HCT116 (cell line): ENCODE measurements around the gene GUCY2D. TPM values are rescaled to one million over a fixed set of nuclear protein-coding genes. Genes with fewer than 3 reads are reported as not detected.

ENCODE experiments used
- ATAC-seq: fragments of 200-7000 bp; cut with Tn5 transposase; 2 replicates; pipeline ENCODE4 v1.9.1; 2020; ENCODE audit warnings: mild to moderate bottlenecking, moderate library complexity
- BruUV-seq: library from RNA; stranded (reverse); fragments of 400-500 nt; replicated peaks from 2 replicates; lab custom pipeline; 2021; lab: Mats Ljungman, UMichigan
- CTCF ChIA-PET: fragments of 300-600 bp; sonication (Branson Sonifier 250); formaldehyde crosslinking; loops from one replicate; lab custom pipeline; 2021; ENCODE audit warnings: antibody characterized with exemption; lab: Charles Lee
- POLR2A ChIA-PET: fragments of 300-600, 350-600 bp; sonication (Branson Sonifier 250); formaldehyde crosslinking; loops from one replicate; lab custom pipeline; 2021; ENCODE audit warnings: antibody characterized with exemption; lab: Charles Lee
- RAD21 ChIA-PET, 2 experiments: fragments of 300-600 bp; sonication (Branson Sonifier 250); formaldehyde crosslinking; loops; one replicate each; lab custom pipeline; 2023; ENCODE audit warnings: low total read pairs in 2 of 2; ENCODE audit not compliant: uncharacterized antibody in 2 of 2, unreplicated experiment in 2 of 2, low non-redundant PET in 1 of 2; lab: Charles Lee
- DNase-seq: peaks from one replicate; pipeline ENCODE4 v3.0.0-alpha.2; 2010; ENCODE audit warnings: low read depth, low spot score
- H2AFZ ChIP-seq: fragments of 200-600 bp; shearing (Covaris generic), sonication (generic); 2 replicates; pipeline ENCODE4 v1.6.1; 2017; ENCODE audit warnings: low read depth, mixed run types, mixed read lengths, antibody characterized with exemption, low read length; ENCODE audit not compliant: poor library complexity, severe bottlenecking
- H3K27ac ChIP-seq: 2 replicates; pipeline ENCODE4 v1.5.1; 2012; ENCODE audit warnings: low read depth, low read length
- H3K27me3 ChIP-seq: fragments of 200-600 bp; sonication (generic); 2 replicates; pipeline ENCODE4 v1.6.1; 2016; ENCODE audit warnings: mixed run types, low read length, mixed read lengths; ENCODE audit not compliant: insufficient read depth
- H3K36me3 ChIP-seq, 2 experiments: fragments of 200-500 bp in 1 of 2; fragments of 200-600 bp in 1 of 2; sonication (Bioruptor generic) in 1 of 2; sonication (generic) in 1 of 2; 2 replicates each; pipeline versions ENCODE4 v1.5.1 to v1.6.1; 2014 to 2016; ENCODE audit warnings: low read length in 2 of 2, inconsistent platforms in 1 of 2, mixed read lengths in 1 of 2, mixed run types in 1 of 2; ENCODE audit not compliant: insufficient read depth in 2 of 2, control insufficient read depth in 1 of 2
- H3K4me1 ChIP-seq, 2 experiments: fragments of 200-600 bp in 1 of 2; sonication (generic) in 1 of 2; 2 replicates each; pipeline versions ENCODE4 v1.5.1 to v1.6.1; 2012 to 2017; ENCODE audit warnings: low read length in 2 of 2, inconsistent platforms in 1 of 2, mild to moderate bottlenecking in 1 of 2, mixed read lengths in 1 of 2, mixed run types in 1 of 2, moderate library complexity in 1 of 2; ENCODE audit not compliant: insufficient read depth in 2 of 2, control insufficient read depth in 1 of 2
- H3K4me2 ChIP-seq: fragments of 200-600 bp; sonication (generic); 2 replicates; pipeline ENCODE4 v1.6.1; 2017; ENCODE audit warnings: mixed run types, low read length, mixed read lengths
- H3K4me3 ChIP-seq, 2 experiments: fragments of 200-600 bp in 1 of 2; sonication (generic) in 1 of 2; replicated peaks in 1 of 2; 2 replicates each; pipeline ENCODE4 v1.5.1; 2011 to 2016; ENCODE audit warnings: low read length in 2 of 2, control low read depth in 1 of 2, low read depth in 1 of 2, mild to moderate bottlenecking in 1 of 2, mixed read lengths in 1 of 2, mixed run types in 1 of 2
- H3K79me2 ChIP-seq: fragments of 200-600 bp; sonication (generic); 2 replicates; pipeline ENCODE4 v1.6.1; 2017; ENCODE audit warnings: mild to moderate bottlenecking, mixed run types, low read length, moderate library complexity, mixed read lengths; ENCODE audit not compliant: insufficient read depth
- H3K9ac ChIP-seq: fragments of 200-600 bp; sonication (generic); 2 replicates; pipeline ENCODE4 v1.6.1; 2016; ENCODE audit warnings: low read length, mixed read lengths
- H3K9me2 ChIP-seq: fragments of 200-600 bp; sonication (generic), shearing (Covaris generic); 2 replicates; pipeline ENCODE4 v1.6.1; 2017; ENCODE audit warnings: mixed run types, mild to moderate bottlenecking, moderate library complexity; ENCODE audit not compliant: insufficient read depth
- H3K9me3 ChIP-seq, 2 experiments: fragments of 200-500 bp in 1 of 2; fragments of 200-600 bp in 1 of 2; sonication (Bioruptor generic) in 1 of 2; sonication (generic) in 1 of 2; 2 replicates each; pipeline ENCODE4 v1.6.1; 2014 to 2017; ENCODE audit warnings: low read length in 2 of 2, mixed read lengths in 2 of 2, inconsistent platforms in 1 of 2, low read depth in 1 of 2, mild to moderate bottlenecking in 1 of 2, mixed run types in 1 of 2, moderate library complexity in 1 of 2; ENCODE audit not compliant: control insufficient read depth in 1 of 2, insufficient read depth in 1 of 2
- H4K20me1 ChIP-seq: fragments of 200-600 bp; sonication (generic), shearing (Covaris generic); 2 replicates; pipeline ENCODE4 v1.6.1; 2017; ENCODE audit warnings: mixed run types, mild to moderate bottlenecking, moderate library complexity; ENCODE audit not compliant: insufficient read depth
- CBX3 ChIP-seq: IDR thresholded peaks from 2 replicates; pipeline ENCODE4 v1.6.1; 2012; ENCODE audit warnings: low read depth
- CEBPB ChIP-seq: IDR thresholded peaks from 2 replicates; pipeline ENCODE4 v1.6.1; 2012; ENCODE audit warnings: low read depth
- EZH2 ChIP-seq: fragments of 200-600 bp; sonication (generic); IDR thresholded peaks from 2 replicates; pipeline ENCODE4 v1.6.1; 2017; ENCODE audit warnings: antibody characterized with exemption, mixed run types
- POLR2AphosphoS5 ChIP-seq: IDR thresholded peaks from 2 replicates; pipeline ENCODE4 v1.6.1; 2011; ENCODE audit warnings: mild to moderate bottlenecking, low read depth, low read length, moderate library complexity
- SIN3A ChIP-seq: IDR thresholded peaks from 2 replicates; pipeline ENCODE4 v1.6.1; 2012; ENCODE audit warnings: low read depth
- ZFX ChIP-seq: fragments of 450-650 bp; IDR thresholded peaks from 2 replicates; pipeline ENCODE4 v1.6.1; 2017
- ZNF274 ChIP-seq: fragments of 200-500 bp; sonication (Bioruptor generic); IDR thresholded peaks from 2 replicates; pipeline ENCODE4 v1.6.1; 2014; ENCODE audit warnings: mild to moderate bottlenecking, low read depth, low read length, inconsistent platforms
- intact Hi-C: fragments of 100-400 bp; cut with micrococcal nuclease; formaldehyde crosslinking; loops from 2 replicates; pipeline ENCODE4 v1.10.0; 2022
- total RNA-seq: library from RNA; stranded (reverse); gene quantifications from one replicate; pipeline ENCODE4 v1.2.1, GENCODE V29; 2021; ENCODE audit not compliant: unreplicated experiment
- TF ChIP-seq, protein P1 (sequence below), 3 experiments: fragments of 200-600 bp in 1 of 3; sonication (generic) in 1 of 3; IDR thresholded peaks in 2 of 3; conservative IDR thresholded peaks in 1 of 3; 2 replicates each; pipeline ENCODE4 v1.5.1; 2012 to 2017; ENCODE audit warnings: low read depth in 2 of 3, low read length in 2 of 3, antibody characterized with exemption in 1 of 3, borderline replicate concordance in 1 of 3, control low read depth in 1 of 3, mild to moderate bottlenecking in 1 of 3, mixed read lengths in 1 of 3, mixed run types in 1 of 3, moderate library complexity in 1 of 3; ENCODE audit not compliant: insufficient read depth in 1 of 3
- TF ChIP-seq, protein P2 (sequence below): IDR thresholded peaks from 2 replicates; pipeline ENCODE4 v1.6.1; 2012

The GUCY2D gene
- total RNA-seq, 1 experiment from 2014 or later = 1.4 TPM

DNA sequence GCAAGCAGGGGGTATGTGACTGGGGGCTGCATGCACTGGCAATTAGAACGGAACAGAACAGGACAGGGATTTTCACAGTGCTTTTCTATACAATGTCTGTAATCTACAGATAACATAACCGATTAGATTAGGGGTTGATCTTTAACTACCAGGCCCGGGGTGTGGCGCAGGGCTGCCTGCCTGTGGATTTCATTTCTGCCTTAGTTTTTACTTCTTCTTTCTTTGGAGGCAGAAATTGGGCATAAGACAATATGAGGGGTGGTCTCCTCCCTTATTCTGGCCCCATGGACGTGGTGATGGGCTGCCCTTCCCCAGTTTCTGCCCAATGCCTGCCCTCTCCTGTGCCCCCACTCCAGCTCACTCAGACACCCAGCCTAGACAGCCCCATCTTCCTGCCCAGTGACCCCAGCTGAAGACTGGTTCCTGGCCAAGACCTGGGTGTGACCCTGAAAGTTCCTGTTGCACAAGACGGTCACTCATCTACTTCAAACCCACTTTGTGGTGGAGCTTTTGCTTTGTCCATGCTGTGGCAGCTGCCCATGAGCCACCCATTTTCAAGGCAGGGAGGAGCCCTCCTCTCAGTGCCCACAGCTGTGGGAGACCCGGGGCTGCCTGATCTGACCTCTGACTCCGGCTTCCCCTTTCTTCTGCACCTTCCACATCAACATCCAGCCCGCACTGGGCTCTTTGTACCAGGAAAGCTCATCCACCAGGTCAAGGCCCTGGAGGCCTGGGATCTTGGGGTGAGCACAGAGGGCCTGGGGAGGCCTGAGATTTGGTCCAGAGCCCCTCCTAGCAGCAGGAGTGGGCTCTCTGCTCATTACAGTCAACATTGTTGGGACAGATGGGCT lies 66.5 kb downstream of the GUCY2D start (continued):
- TF ChIP-seq, protein P1, sequence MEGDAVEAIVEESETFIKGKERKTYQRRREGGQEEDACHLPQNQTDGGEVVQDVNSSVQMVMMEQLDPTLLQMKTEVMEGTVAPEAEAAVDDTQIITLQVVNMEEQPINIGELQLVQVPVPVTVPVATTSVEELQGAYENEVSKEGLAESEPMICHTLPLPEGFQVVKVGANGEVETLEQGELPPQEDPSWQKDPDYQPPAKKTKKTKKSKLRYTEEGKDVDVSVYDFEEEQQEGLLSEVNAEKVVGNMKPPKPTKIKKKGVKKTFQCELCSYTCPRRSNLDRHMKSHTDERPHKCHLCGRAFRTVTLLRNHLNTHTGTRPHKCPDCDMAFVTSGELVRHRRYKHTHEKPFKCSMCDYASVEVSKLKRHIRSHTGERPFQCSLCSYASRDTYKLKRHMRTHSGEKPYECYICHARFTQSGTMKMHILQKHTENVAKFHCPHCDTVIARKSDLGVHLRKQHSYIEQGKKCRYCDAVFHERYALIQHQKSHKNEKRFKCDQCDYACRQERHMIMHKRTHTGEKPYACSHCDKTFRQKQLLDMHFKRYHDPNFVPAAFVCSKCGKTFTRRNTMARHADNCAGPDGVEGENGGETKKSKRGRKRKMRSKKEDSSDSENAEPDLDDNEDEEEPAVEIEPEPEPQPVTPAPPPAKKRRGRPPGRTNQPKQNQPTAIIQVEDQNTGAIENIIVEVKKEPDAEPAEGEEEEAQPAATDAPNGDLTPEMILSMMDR (IDR thresholded peaks at IDR 0.05 in 2 of 3, conservative IDR thresholded peaks at IDR 0.05 in 1 of 3; ENCODE audit: borderline replicate concordance in 1 of 3, insufficient read depth in 1 of 3, low read depth in 2 of 3, low read length in 2 of 3) = no peak
- TF ChIP-seq POLR2AphosphoS5 = no peak
- TF ChIP-seq, protein P2, sequence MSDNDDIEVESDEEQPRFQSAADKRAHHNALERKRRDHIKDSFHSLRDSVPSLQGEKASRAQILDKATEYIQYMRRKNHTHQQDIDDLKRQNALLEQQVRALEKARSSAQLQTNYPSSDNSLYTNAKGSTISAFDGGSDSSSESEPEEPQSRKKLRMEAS = no peak
- TF ChIP-seq EZH2 = no peak
- no peak for TF ChIP-seq SIN3A
- no peak for TF ChIP-seq CEBPB
- no peak for TF ChIP-seq CBX3

DNA sequence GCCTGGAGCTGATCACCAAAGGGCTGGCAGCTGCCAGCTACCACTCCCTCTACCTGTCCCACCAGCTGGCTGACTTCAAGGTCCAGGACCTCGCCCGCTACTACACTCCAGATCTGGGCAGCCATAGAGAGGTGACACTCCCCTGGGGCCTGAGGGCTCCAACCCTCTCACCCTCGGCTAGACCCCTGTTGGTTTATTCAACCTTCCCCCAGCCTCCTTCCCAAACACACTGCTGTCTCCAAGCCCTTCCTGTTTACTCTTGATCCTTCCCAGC lies 67.1 kb downstream of the GUCY2D start:
- Histone ChIP-seq H3K9me2 (no peaks in the 10 kb centered on the region), H3K27me3 (peaks cover 4% of the 10 kb centered on the region; the same call in 1 of the 2 replicates), H3K79me2 (no peaks in the 10 kb centered on the region), H3K9ac (no peak overlapping the region), H3K4me2 (no peak overlapping the region), H3K27ac (no peak overlapping the region), H3K36me3 (no peaks in the 10 kb centered on the region), H2AFZ (no peak overlapping the region), H4K20me1 (no peaks in the 10 kb centered on the region), H3K9me3 (no peaks in the 10 kb centered on the region), H3K4me3 (no peak overlapping the region), H3K4me1 (peaks cover 0 to 14% of the 10 kb centered on the region in 2 experiments; a peak in 1 of 4 replicates)
- ChIA-PET RAD21 (interaction anchor here in 1 of 2 experiments (1.5 kb wide), 1 partner anchor 10 kb away, joined by 4 read pairs; no protein-coding TSS in a partner anchor), CTCF (interaction anchor here (1.1 to 2.0 kb wide), 4 partner anchors 9 to 24 kb away, joined by 3 to 12 read pairs (median 6); no protein-coding TSS in a partner anchor), POLR2A (no interaction called here)
- DNase-seq (no peak), ATAC-seq (no peak)
- no peak for TF ChIP-seq ZNF274
- TF ChIP-seq CEBPB = no peak
- TF ChIP-seq, protein P1 (IDR thresholded peaks at IDR 0.05 in 2 of 3, conservative IDR thresholded peaks at IDR 0.05 in 1 of 3; ENCODE audit: borderline replicate concordance in 1 of 3, insufficient read depth in 1 of 3, low read depth in 2 of 3, low read length in 2 of 3) = no peak
- TF ChIP-seq ZFX = no peak
- intact Hi-C loops = no loop called here
- no TSS peak for BruUV-seq

Other genes starting within 250 kb of the GUCY2D start
- gene KDM6B, start 168.4 kb upstream of the GUCY2D start, total RNA-seq = 42.1 TPM
- gene TMEM88, start 147.5 kb upstream of the GUCY2D start, total RNA-seq = 2.8 TPM
- 103 TPM for gene NAA38, start 145.1 kb upstream of the GUCY2D start, total RNA-seq
- 21.5 TPM for gene CYB5D1, start 144.6 kb upstream of the GUCY2D start, total RNA-seq
- gene CHD3, start 113.8 kb upstream of the GUCY2D start, total RNA-seq = 54.8 TPM
- gene RNF227, start 86.3 kb upstream of the GUCY2D start, total RNA-seq = 0.74 TPM
- 7.1 TPM for gene KCNAB3, start 72.8 kb upstream of the GUCY2D start, total RNA-seq
- gene TRAPPC1, start 70.7 kb upstream of the GUCY2D start, total RNA-seq = 123 TPM
- 54.6 TPM for gene CNTROB, start 70.4 kb upstream of the GUCY2D start, total RNA-seq
- gene ALOX15B, start 36.4 kb downstream of the GUCY2D start, total RNA-seq = 0.30 TPM
- gene ALOX12B, start 85.1 kb downstream of the GUCY2D start, total RNA-seq = 3.8 TPM
- gene ALOXE3, start 115.9 kb downstream of the GUCY2D start, total RNA-seq = 3.5 TPM
- gene HES7, start 121.5 kb downstream of the GUCY2D start, total RNA-seq = 0.61 TPM
- gene PER1, start 149.8 kb downstream of the GUCY2D start, total RNA-seq = 87.6 TPM
- gene VAMP2, start 160.3 kb downstream of the GUCY2D start, total RNA-seq = 35.9 TPM
- 30.1 TPM for gene TMEM107, start 173.8 kb downstream of the GUCY2D start, total RNA-seq
- gene BORCS6, start 187.6 kb downstream of the GUCY2D start, total RNA-seq = 6.4 TPM
- 141 TPM for gene AURKB, start 208.0 kb downstream of the GUCY2D start, total RNA-seq
- gene CTC1, start 245.4 kb downstream of the GUCY2D start, total RNA-seq = 80.4 TPM
- gene PFAS, start 246.7 kb downstream of the GUCY2D start, total RNA-seq = 80.6 TPM